GM18909 (cell line): ENCODE results near the gene FAR2.
"Not testable (repeated sequence)": the region's sequence is repeated elsewhere in the genome, so short reads cannot be mapped to it uniquely, and the experiment has no call there.

ENCODE experiments used
- ATAC-seq: cut with Tn5 transposase; IDR thresholded peaks from one replicate; pipeline ENCODE4 v1.9.1; 2021; ENCODE audit warnings: mild to moderate bottlenecking; ENCODE audit not compliant: unreplicated experiment, poor library complexity

FAR2 gene

DNA sequence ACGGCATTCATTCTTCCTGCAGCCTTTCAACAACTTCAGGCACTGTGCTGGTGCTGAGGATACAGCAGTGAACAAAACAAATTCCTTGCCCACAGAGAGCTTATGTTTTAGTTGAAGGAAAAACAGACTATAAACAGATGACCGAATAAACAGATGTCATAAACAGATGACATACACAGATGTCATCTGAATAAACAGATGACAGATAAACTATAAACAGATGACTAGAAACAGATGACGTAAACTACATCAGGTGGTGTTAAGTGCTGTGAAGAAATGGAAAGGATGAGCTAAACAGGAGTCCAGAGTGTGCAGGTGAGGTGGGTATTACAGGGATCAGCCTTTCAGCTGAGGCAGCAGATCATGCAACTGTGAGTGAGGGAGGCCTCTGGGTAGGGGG lies 80.9 kb downstream of the FAR2 start:
- ATAC-seq = no peak

DNA sequence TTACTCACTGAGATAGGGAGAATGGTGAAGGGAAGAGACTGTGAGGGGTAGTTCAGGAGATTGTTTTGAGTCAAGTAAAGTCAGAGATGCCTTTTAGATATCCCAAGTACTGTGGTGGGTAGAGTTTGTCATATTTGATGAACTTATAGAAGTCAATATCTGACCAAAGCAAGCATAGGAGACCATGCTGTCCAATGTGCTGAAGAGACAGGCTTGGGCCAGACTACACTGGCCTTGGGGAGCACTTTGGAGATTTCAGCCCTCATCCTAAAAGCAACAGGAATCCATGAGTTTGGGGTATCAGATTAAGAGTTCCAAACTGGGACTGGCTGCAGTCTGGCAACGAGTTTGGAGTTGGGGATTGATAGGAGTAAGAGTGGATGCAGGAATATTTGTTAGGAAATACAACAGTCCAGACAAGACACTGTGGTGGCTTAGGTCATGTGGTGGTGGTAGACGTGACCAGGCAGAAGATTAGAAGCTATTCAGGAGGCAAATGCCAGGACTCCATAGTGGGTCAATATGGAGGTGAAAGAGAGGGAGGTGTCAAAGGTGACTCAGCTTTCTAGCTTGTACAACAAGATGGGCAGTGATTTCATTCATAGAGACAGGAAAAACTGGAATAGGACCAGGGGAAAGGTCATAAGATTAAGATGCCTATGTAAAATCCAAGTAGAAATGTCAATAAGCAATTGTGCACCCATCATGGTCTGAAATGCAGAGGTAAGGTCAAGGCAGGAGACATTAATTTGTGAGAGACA lies 81.9 kb downstream of the FAR2 start:
- ATAC-seq = no peak

DNA sequence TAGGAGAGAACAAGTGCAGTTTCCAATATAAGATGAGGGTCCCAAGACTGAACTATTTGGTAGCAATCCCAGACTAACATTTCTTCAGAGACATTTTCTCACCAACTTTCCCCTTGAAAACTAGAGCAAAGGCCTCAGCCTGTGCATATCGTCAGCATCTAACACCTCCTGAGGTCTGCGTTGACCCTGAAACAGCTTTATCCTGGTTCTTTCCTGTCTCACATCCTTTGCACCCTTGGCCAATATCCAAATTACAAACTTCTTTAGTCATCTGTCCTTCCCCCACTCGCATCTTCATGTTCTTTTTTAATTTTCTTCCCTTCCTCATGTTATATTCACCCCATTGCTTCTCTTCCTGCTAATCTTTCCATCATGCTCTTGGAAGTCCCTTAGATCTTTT lies 83.0 kb downstream of the FAR2 start:
- ATAC-seq = no peak

DNA sequence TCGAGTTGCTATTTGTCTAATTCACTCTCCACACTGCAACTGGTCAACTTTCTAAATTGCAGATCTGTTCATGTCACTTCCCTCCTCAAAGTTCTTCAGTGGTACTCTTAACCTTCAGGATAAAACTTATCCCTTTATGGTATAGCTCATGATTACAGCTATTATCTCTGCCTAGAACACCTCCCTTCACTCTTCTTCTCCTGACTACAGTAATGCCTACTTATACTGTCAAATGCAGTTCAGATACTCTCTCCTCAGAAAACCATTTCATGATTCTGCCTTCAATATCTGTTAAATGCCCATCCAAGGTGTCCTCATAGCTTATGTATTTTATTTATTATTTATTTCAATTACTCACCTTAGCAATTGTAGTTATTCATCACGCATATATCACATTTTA lies 85.5 kb downstream of the FAR2 start:
- ATAC-seq = no peak

DNA sequence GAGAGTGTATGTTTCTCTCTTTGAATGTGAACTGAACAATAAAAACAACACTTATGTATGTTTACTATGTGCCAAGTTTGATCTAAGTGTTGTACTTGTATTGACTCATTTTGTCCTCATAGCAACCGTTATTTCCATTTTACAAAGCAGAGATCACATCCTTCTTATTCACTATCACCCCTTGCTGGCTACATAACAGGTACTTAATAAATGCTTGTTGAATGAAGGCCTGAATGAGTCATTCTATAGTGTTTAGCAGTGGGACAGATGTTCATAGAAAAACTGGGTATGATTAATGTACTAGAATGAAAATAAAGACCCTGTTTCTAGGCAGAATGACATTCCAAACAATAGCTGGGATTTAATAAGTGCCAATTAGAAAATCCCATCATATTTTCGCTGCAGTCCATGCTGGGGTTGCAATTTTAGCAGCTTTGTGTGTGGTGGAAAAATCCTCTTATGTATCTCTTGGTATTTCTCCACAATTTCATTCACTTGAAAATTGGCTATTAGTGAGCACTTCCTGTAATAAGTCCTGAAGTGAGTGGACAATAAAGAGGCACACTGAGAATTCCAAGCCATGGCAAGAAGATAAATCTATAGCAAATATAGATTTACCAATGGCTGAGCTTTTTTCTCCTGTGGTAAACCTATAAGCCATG lies 86.0 kb downstream of the FAR2 start:
- no peak for ATAC-seq

DNA sequence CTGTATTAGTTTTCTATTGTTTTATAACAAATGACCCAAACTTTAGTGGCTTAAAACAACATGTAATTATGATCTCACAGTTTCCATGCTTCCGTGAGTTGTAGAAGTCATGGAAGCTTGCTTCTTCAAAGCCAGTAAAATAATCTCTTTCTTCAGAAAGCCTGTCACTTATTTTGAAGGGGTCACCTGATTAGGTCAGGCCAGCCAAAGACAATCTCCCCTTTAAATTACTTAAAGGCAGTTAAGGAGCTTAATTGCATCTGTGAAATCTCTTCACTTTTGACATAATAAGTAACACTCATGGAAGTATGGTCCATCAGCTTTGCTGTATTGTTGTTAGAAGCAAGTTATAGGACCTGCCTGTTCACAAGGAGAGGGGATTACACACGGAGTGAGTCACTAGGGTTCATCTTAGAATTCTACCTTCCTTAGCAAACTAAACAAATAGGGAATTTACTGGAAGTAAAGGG lies 89.8 kb downstream of the FAR2 start:
- ATAC-seq = no peak

DNA sequence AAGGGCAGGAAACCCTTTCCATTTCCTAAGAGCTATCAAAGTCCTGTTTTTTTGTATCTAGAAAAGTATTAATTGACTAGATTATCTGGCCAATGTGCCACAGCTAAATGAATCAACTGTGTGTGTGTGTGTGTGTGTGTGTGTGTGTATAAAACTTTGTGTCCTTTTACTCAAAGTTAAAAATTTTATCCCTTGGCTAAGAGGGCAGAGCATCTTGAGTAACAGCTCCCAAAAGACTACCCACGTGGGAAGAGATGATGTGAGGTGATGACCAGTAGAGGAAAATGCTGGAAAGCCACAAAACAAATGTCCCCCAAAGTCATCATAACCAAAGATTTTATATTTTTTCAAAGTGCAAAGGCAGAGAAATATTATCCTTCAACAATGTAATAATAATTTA lies 90.3 kb downstream of the FAR2 start:
- no peak for ATAC-seq

DNA sequence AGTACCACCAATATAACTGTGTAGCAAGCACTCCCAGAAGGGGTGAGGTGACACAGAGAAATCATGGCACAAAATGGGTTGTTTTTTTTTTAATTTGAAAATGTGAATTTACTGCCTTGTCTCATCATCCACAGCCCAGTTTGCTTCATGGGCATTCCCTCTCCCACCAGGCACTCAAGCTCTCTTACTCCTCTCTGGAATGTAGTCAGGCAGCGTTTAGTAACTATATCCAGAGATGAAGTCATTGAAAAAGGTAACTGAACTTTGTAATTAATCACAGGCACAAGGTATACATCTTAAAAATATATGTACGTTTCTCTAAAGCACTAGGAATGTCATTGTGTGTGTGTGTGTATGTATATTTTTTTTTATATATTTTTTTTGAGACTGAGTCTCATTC lies 91.4 kb downstream of the FAR2 start:
- ATAC-seq = no peak

DNA sequence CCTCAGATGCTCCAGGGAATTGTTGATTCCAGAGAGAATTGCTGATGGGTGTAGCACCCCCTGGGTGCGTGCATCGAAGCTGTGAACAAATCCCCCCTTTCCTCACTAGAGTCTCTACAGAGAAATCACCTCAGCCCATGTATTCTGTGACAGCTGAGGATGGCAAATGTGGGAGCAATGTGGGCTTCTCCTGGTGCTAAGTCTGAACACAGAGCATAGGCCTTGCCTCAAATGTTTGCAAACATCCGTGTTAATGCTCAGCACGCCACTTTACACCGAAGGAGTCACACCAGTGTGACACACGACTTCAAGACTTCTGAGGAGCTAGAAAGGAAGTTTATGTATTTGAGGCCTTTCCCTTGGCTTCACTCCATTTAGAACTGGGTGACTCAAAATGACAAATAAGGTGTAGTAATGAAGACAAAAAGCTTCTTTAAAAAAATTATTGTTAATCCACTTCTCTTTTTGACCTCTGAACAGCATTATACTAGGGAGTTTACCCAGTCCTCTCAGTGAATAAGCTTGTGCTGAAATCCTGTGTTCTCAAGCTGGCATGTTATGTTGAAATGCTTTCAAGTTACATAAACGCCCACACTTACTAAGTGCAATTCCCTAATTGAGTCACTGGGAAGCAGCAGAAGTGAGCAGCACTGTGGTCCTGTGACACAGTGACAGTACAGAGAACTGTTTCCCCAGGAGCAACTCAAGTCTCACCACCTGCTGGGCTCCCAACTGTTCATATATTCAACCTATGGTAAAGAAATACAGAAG lies 92.9 kb downstream of the FAR2 start:
- ATAC-seq = peak; percentile 81

DNA sequence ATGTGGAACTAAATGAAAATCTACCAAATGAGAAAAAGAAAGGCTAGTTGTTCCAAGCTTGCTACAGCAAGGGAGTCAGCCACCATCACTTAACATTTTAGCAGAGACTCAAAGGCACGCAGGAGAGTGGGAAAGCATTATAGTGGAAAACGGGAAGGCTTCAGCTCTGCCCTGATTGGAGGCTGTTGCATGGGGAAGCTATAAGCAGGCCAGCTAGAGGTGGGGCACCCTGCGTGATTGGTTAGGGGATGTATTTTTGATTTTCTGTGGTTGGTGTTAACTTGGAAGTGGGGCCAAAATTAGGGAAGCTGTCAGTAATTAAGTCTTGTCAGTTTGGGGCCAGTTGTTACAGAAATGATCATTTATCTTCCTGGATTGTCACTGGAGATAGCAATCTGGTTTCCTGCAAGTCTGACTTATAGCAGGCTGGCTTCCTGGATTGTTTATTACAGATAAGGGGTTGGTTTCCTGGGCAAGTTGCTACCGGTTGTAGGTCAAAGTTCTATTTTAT lies 93.9 kb downstream of the FAR2 start:
- no peak for ATAC-seq

DNA sequence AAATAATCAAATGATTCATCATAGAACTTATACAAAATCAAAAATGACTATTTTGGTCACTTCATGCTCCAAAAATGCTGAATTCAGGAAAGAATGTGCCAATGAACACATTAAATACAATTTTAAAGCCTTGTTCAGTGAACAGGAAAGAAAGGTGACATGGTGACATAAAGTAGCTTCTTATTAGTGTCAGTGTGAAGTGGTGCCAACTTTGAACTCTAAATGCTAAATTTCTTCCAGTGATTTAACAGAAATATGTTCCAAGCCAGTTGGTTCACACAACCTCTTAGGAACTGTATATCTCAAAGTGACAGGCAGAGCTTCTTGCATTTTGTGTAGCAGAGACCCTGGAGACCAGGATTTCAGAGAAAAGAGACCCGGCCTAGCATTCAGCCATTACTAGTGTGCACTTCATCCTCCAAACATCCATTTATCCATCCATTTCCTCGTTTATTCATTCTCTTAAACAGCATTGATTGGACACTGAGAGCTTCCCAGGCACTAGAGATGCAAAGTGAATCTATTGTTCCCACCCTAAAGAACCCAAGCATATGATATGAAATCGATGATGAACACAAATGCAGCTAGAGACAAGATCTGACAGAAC lies 95.2 kb downstream of the FAR2 start:
- ATAC-seq = no peak

DNA sequence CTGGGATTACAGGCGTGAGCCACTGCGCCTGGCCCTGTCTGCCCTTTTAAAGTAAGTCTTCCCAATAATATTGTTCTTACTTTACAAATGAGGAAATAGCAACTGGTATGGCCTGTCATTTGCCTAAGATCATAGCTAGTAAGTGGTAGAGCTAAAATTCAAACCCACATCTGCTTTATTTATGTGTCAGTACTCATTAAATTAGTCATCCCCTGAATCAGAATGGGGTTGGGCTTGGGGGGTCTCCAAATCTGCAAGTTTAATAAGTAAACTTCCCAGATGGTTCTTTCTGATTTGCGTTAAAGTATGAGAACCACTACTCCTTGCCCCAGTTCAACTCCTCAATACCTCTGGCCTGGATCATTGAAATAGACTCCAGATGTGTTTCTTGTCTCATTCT lies 96.2 kb downstream of the FAR2 start:
- ATAC-seq = no peak

DNA sequence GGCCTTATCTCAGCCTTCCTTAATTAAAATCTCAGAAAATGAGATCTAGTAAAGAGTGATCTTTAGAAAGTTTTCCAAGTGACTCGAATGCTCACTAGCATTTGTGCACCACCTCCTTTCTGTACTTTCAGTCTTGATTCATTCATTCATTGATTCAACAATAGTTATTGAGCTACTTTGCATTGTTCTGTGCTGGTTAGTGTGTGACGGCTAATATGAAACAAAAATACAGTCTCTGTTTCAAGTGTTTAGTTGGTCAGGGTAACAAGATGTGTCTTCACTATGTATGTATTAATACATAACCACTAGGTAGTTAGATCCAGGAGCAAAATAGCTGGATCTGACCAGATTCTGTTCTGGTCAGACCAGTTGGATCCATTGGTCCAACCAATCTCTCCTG lies 100.9 kb downstream of the FAR2 start:
- no peak for ATAC-seq

DNA sequence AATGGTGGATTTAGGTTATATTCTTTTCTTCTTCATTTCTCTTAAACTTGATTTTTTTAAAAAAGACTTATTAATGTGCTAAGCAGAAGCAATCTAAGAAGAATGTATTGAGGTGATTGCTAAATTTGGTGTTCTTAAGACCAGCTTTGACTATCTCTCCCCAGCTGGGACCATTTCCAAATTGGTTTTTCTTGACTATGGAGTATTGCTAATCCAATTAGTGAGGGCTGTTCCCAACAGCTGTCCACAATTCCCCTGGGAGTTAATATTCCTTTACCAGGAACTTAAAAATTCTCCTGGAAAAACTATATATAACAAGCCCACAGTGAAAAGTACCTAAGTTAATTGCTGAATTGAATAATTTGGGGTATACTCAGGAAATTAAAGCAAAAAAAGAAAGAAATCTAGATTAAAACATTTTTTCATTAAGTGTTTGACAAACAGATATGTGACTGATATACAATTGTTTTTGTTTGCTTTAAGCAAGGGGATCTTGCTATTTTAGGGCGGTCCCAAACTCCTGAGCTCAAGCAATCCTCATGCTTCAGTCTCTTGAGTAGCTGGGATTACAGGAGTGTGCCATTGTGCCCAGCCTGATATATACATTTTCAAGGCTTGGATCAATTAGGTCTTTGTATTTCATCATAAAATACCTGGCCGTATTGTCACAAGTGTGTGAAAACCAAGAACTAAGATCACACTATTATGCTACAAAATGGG lies 105.0 kb downstream of the FAR2 start:
- no peak for ATAC-seq

DNA sequence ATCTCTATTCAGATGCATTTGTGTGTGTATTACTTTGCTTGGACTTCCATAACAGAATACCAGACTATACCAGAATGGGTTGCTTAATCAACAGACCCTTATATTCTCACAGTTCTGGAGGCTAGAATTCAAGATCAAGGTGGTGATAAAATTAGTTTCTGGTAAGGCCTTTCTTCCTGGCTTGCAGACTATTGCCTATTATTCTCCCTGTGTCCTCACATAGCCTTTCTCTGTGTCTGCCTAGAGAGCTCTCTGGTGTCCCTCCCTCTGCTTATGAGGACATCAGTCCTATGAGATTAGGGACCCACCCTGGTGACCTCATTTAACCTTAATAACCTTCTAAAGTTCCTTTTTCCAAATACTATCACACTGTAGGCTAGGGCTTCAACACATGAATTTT lies 106.0 kb downstream of the FAR2 start:
- no peak for ATAC-seq

DNA sequence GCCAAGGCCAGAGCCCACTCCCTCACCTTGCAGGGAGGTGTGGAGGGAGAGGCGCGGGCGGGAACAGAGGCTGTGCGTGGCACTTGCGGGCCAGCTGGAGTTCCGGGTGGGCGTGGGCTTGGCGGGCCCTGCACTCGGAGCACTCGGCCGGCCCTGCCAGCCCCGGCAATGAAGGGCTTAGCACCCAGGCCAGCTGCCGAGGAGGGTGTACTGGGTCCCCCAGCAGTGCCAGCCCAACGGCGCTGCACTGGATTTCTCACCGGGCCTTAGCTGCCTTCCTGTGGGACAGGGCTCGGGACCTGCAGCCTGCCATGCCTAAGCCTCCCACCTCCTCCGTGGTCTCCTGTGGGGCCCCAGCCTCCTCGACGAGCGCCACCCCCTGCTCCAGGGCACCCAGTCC lies 107.5 kb downstream of the FAR2 start:
- no peak for ATAC-seq

DNA sequence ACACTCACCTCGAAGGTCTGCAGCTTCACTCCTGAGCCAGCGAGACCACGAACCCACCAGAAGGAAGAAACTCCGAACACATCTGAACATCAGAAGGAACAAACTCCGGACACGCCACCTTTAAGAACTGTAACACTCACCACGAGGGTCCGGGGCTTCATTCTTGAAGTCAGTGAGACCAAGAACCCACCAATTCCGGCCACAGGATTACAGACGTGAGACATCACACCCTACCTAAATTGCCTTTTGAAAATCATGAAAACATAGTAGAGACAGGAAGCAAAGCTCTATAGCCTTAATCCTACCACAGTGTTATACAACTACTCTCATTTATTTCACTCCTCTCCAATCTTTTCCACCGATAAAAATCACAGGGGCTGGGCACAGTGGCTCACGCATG lies 108.6 kb downstream of the FAR2 start:
- ATAC-seq = not testable (repeated sequence)

DNA sequence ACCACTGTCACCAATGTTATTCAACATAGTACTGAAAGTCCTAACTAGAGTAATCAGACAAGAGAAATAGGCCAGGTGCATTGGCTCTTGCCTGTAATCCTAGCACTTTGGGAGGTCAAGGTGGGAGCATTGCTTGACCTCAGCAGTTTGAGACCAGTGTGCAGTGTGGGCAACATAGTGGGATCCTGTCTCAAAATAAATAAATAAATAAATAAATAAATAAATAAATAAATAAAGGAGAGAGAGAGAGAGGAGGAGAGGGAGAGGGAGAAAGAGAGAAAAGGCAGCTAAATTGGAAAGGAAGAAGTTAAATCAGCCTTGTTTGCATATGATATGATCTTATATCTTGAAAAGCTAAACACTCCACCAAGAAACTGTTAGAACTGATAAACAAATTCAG lies 115.3 kb downstream of the FAR2 start:
- no peak for ATAC-seq

DNA sequence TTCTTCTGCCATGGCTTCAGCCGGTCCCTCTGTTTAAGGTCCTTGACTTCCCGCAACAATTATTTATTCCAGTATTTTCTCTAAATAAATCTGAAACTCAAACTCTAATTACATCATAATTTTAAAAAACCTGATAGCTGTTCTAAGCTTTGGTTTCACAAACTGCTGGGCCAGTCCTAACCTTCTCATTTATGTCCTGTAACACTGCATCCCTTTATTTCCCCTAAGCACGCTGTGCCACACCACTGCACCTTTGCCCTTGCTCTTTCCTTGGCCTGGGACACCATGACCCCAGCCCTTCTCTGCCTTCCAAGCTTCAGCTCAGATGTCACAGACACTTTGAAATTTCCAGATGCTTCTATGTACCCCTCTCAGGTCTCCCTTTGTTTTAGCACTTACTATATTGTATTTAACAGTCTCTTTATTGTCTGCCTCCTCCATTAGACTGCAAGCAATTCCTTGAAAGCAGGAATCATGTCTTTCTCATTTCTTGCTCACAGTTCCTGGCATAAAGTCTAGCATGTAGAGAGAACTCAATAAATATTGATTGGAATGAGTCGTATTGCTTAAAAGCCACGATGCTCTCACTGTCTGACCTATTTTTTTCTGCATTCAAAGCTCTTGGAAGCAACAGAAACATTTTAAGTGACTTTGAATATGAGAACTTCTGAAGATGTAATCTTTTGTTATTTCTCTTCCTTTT lies 120.8 kb downstream of the FAR2 start:
- no peak for ATAC-seq
